GM19238 (cell line): ENCODE results near the gene BPI.
"Not testable (repeated sequence)": the region's sequence is repeated elsewhere in the genome, so short reads cannot be mapped to it uniquely, and the experiment has no call there.

ENCODE experiments used
- DNase-seq: peaks from one replicate; pipeline ENCODE4 v3.0.0; 2011; ENCODE audit warnings: low spot score; ENCODE audit not compliant: insufficient read length

BPI gene

GRCh38 chr20:38358556-38358955 is 54.6 kb downstream of the BPI start:
- no peak for DNase-seq

DNA sequence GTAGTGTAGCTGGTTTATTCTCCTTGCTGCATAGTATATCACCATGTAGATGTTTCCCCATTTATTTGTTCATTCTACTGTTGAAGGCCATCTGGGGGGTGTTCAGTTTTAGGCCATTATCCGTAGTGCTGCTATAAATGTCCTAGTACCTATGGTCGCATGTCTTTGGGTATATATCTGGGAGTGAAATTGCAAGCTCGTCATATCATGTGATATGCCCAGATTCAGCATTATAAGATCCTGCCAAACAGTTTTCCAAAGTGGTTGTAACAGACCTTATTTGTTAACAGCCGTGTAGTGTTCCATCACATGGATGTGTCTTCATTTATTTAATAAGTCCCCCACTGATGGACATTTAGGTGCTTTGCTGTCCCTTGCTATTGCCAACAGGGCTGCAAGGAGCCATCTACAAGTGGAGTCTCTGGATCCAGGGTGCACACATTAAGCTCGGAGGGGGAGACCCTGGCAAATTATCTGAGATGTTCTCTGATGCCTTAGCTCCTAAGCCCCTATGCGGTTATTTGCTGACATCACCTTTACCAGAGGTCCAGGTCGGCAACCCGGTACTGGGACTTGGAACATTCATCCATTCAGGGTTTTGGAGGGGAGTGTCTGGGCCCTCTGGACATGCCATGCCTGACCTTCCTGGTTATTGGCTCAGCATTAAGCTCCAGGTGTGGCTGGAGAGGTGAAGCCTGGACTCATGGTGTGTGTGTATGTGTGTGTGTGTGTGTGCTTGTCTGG is 59.2 kb downstream of the BPI start:
- no peak for DNase-seq

- peak; percentile 28 for DNase-seq
These were observed 65.4 kb downstream of the BPI start for GRCh38 chr20:38369389-38369788.

DNA sequence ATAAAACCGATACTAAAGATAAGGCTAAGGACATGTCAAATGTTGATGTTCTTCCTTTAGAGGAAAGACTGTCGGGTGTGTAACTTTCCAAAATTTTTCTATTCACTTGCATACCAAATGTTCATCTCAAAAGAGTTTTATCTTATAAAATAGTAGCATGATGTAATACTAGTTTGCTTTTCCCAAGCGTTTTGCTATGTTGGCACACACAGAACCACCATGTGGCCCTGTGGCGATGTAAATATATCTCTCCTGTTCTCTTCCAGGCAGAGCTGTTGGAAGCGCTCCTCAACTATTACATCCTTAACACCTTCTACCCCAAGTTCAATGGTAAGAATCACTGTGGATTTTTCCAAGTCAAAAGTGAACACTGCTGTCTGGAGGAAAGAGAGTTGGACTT is 68.8 kb downstream of the BPI start:
- no peak for DNase-seq

GRCh38 chr20:38373231-38373867 is 69.4 kb downstream of the BPI start:
- no peak for DNase-seq

DNA sequence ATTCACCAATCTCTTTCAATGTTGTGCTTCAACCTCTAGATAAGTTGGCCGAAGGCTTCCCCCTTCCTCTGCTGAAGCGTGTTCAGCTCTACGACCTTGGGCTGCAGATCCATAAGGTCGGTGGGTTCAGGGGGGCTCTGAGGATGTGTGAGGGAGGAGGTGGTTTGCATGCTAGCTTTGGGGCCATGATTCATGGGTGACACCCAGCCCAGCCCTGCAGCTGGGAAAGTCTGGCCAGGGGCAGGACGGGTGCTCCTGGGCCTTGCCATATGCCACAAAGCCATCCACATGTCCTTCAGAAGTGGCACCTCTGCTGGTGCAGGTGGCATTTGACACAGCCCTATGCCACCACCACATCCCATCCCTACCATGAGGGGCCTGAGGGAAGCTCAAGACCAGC is 69.9 kb downstream of the BPI start:
- no peak for DNase-seq

DNA sequence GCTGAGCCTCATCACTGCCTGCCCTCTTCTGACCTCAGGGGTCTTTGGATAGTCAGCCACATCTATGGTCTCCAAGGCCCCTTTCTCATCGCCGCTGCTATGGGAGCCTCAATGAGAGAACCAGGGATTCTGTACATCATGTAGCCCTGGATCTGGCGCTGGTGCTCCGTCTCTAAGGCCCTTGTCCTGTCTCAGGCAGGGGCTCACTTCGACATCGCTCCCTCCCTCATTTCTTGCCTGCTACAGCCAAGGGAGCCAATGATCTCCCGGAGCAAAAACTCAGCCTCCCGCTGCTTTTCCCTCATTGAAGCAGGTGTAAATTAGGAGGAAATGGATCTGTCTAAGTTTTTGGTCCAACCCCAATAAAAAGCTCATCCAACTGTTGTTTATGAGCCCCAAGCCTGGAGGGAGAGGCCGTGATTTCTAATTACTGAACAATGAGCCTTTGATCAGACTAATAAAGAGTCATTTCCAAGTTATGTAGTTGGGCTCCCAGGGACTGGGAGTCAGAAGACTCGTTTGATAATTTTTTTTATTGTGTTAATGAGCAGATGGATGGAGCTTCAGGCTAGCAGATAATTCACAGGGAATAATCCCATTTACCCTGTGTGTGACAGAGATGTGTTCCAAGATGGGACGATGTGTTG is 73.2 kb downstream of the BPI start:
- no peak for DNase-seq

DNA sequence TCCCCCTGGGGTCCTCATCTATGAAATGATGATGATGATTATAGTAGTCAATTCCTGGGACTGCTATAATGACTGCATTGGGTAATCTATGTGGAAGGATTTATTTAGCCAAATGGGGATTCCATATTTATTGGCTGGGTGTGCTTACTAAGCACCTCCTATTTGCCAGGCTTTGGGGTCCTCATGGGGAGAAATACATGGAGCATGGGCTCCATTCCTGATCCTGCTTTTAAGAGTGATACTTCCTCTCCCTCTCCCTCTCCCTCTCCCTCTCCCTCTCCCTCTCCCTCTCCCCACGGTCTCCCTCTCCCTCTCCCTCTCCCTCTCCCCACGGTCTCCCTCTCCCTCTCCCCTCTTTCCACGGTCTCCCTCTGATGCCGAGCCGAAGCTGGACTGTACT is 73.9 kb downstream of the BPI start:
- not testable (repeated sequence) for DNase-seq

GRCh38 chr20:38383147-38383546 is 79.2 kb downstream of the BPI start:
- no peak for DNase-seq

DNA sequence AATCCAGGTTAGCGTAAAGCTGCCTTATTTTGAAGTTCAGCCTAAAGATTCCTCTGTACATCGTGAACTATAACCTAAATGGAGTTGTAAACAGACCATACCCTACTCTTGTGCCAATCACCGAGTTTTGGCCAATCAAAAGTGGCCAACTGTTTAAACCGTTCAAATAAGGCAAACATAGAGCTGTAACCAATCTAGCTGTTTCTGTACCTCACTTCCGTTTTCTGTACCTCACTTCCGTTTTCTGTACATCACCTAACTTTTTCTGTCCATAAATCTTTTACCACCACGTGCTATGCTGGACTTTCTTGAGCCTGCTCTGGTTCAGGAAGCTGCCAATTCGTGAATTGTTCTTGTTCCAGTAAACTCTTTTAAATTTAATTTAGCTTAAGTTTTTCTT is 82.0 kb downstream of the BPI start:
- no peak for DNase-seq

- no peak for DNase-seq
These were observed 82.9 kb downstream of the BPI start for GRCh38 chr20:38386851-38387250.
